GM21528 (cell line): ENCODE results near the gene ANKMY1.
A peak's percentile ranks its signal among the peaks of the same experiment; 100 is the strongest.
"Not testable (repeated sequence)": the region's sequence is repeated elsewhere in the genome, so short reads cannot be mapped to it uniquely, and the experiment has no call there.

Experiments used
- ATAC-seq: cut with Tn5 transposase; IDR thresholded peaks from one replicate; pipeline ENCODE4 v1.9.1; 2021; ENCODE audit warnings: mild to moderate bottlenecking, moderate library complexity; ENCODE audit not compliant: unreplicated experiment, low FRiP score

Gene ANKMY1

GRCh38 chr2:240524963-240525718, 32.6 kb downstream of the ANKMY1 start:
- ATAC-seq, result no peak

GRCh38 chr2:240523451-240524281, 34.1 kb downstream of the ANKMY1 start:
- no peak for ATAC-seq

DNA sequence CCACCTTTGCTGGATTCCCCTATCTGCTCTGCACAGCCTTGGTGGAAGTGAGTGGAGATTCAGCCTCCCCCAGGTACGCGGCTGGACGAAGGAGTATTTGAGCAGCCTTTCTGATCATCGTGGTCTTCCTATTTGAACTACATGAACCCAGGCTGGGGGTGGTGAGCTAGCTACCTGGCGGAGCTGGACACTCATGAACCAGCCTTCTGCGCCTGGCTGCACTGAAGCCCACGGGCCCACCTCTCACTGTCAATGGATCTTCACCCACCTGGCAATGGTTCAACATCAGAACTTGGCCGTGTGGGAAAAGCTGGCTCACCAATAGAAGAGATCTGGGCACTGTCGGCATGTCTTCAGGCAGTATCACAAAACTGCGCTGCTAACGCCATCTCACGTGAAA, 35.4 kb downstream of the ANKMY1 start:
- no peak for ATAC-seq

GRCh38 chr2:240521885-240522284, 35.9 kb downstream of the ANKMY1 start:
- not testable (repeated sequence) for ATAC-seq

DNA sequence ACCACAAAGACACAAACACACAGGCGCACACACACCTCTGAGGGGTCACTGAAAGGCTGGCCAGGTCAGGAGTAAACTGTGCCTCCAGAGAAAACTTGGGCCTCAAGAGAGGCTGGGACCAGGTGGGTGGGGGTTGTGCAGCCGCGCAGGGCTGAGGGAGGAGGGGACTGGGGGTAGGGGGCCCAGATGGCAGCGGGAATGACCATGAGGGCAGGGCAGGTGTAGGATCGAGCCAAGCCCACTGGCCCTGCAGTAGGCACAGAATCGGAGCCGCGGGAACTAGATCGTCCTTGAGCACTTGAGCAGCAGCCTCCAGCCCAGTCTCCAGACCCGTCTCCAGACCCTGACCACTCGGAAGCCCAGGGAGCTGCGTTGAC, 36.8 kb downstream of the ANKMY1 start:
- ATAC-seq, result no peak

DNA sequence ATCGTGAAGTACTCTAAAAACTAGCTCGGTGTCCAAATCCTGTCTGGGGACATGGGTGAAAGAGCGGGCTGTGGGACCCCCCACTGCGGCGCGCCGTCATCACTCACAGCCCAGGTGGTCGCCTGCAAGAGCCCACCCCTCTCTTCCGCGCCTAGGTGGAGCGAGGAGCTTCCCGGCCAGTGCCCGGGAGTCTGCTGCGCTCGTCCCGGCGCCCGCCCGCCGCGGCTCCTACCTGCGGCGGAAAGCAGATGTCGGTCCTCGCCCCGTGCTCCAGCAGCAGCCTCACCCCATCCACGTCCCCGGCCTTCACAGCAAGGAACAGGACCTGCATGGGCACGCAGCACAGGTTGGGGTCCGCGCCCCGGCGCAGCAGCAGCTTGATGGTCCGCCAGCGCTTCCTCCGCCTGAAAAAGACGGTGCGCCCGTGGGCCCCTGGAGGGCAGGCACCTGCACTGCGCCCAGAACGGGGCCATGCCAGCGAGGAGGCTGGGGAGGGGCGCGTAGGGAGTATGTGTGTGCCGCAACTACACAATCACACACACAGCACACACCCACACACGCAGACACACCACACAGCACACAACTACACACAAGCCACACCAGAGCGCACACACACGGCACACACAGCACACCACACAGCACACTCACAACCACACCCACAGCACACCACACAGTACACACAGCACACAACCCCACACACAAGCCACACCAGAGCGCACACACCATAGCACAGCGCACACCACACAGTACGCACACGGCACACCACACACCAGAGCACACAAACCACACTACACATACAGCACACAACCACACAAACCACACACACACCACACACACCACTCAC, 37.4 kb downstream of the ANKMY1 start:
- no peak for ATAC-seq

- no peak for ATAC-seq
Measured at GRCh38 chr2:240519396-240520129, 38.2 kb downstream of the ANKMY1 start.

GRCh38 chr2:240518981-240519380, 38.8 kb downstream of the ANKMY1 start:
- ATAC-seq, result no peak

DNA sequence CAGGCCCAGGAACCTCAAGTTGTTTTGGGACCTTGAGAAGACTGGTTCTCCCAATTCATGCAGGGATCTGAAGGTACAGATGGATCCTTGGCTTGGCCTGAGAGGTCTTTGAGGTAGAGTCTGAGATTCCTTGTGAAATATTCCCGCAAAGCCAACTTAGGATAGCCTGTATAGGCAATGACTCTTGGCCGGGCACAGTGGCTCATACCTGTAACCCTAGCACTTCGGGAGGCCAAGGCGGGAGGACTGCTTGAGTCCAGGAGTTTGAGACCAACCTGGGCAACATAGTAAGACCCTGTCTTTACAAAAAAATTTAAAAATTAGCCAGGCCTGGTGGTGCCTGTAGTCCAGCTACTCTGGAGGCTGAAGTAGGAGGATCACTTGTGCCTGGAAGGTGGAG, 40.4 kb downstream of the ANKMY1 start:
- ATAC-seq, result no peak

DNA sequence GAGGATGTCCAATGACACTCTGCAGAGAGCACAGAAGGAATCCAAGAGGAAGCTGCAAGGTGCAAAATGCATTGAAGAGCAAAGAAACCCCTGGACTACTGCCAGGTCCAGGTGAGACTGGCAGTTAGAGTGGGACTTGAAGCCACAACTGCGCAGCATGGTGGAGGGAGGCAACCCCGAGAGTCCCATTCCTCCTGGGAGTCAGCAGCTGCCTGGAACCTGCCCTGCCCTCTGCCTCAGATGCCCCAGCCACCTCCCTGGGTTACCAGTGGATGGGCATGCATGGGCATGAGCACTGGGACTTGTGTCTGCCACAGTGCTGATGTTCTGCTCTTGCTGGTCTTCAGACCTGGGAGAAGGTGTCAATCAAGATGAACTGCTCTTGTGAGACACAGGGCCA, 43.2 kb downstream of the ANKMY1 start:
- no peak for ATAC-seq

- ATAC-seq, result peak; percentile 80
Measured at GRCh38 chr2:240513549-240514287, 44.1 kb downstream of the ANKMY1 start.

GRCh38 chr2:240512666-240513535, 44.9 kb downstream of the ANKMY1 start:
- ATAC-seq, result no peak

- ATAC-seq, result no peak
Measured at GRCh38 chr2:240512109-240512485, 45.7 kb downstream of the ANKMY1 start.

DNA sequence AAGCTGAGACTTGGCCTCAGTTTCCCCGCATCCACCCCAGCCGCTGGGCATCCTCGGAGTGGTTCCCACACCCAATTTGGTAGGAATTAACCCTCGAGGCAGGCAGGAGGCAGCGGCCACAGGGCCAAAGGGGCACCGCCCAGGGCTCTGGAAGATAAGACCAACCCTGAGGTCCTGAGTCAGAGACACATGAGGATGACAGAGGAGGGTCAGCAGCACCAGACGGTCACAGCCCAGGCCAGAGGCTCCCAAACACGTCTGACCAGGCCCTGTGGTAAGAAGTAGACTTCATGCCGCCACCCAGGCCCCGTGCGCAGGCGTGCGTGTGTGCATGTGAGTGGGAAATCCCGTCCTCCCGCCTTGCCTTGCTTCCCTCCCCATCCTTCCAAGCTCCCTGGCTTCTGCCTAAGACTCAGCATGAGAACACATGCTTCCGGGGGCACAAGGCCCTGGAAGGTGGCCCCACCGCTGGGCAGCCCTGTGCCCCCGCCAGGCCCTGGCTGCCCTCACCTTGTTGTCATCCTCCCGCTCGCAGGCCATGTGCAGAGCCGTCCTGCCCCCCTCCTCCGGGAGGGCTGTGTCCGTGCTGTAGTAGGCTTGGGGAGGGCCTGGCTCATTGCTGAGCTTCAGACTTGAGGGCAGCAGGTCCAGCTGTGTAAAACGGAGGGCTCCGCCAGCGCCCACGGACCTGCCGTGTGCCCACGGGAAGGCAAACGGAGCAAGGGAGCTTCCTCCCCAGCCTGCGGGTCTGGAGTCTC, 46.3 kb downstream of the ANKMY1 start:
- no peak for ATAC-seq

DNA sequence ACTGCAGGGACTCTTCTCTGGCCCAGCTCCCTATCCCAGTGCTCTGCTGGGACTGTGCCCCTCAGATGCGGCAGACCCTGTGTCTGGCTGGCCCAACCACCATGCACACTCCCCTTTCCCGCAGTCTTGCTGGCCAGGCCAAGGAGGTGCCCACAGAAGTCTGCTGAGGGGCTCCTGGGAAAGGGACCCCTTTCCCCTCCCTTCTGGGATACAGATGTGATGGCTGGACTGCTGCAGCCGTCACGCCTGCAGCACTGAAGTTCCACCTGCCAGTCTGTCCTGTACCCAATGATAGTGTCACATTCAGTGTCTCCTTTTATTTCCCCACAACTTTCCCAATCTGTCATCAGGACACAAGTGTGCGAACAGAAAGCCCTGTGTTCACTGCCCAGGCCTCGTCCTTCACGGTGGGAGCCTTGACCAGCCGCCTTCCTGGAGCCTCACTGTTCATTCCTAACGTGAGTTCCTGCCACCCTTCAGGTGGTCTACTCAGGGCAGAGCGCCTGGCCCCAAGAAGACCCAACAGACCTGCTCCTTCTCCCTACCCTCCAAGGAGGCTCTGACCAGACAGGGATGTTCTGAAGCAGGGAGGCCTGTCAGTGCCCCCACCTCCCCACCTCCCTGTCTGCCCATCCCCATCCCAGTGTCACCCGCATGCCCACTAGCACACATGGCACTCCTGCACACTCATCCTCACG, 47.1 kb downstream of the ANKMY1 start:
- ATAC-seq, result no peak

- ATAC-seq, result no peak
Measured at GRCh38 chr2:240509667-240510512, 47.9 kb downstream of the ANKMY1 start.
